ENCODE data around the gene IGSF5.
"Not testable (repeated sequence)": the region's sequence is repeated elsewhere in the genome, so short reads cannot be mapped to it uniquely, and the experiment has no call there.

The IGSF5 gene

GRCh38 chr21:39739531-39739930, 5.5 kb upstream of the IGSF5 start:
- not testable (repeated sequence) for DNase-seq

GRCh38 chr21:39742561-39742960, 2.4 kb upstream of the IGSF5 start:
- DNase-seq: not testable (repeated sequence)

GRCh38 chr21:39745332-39745731, 349 bp downstream of the IGSF5 start:
- not testable (repeated sequence) for DNase-seq

GRCh38 chr21:39750670-39751069, 5.7 kb downstream of the IGSF5 start:
- DNase-seq: no peak

- no peak for DNase-seq
Observed at GRCh38 chr21:39754811-39755210, 9.8 kb downstream of the IGSF5 start.

GRCh38 chr21:39756285-39756684, 11.3 kb downstream of the IGSF5 start:
- DNase-seq: no peak

GRCh38 chr21:39763272-39763970, 18.4 kb downstream of the IGSF5 start:
- DNase-seq: no peak

GRCh38 chr21:39774227-39774626, 29.2 kb downstream of the IGSF5 start:
- no peak for DNase-seq

GRCh38 chr21:39775816-39776215, 30.8 kb downstream of the IGSF5 start:
- DNase-seq: no peak

- no peak for DNase-seq
Observed at GRCh38 chr21:39776589-39776988, 31.6 kb downstream of the IGSF5 start.

GRCh38 chr21:39781331-39781730, 36.3 kb downstream of the IGSF5 start:
- DNase-seq: no peak

- DNase-seq: no peak
Observed at GRCh38 chr21:39788383-39788782, 43.4 kb downstream of the IGSF5 start.

GRCh38 chr21:39796466-39796865, 51.5 kb downstream of the IGSF5 start:
- DNase-seq: no peak

GRCh38 chr21:39799178-39799577, 54.2 kb downstream of the IGSF5 start:
- DNase-seq: no peak

GRCh38 chr21:39800311-39800710, 55.3 kb downstream of the IGSF5 start:
- DNase-seq: no peak

- no peak for DNase-seq
Observed at GRCh38 chr21:39802217-39802616, 57.2 kb downstream of the IGSF5 start.

GRCh38 chr21:39803393-39803792, 58.4 kb downstream of the IGSF5 start:
- DNase-seq: no peak

- DNase-seq: no peak
Observed at GRCh38 chr21:39804240-39804639, 59.3 kb downstream of the IGSF5 start.

GRCh38 chr21:39805983-39806382, 61.0 kb downstream of the IGSF5 start:
- DNase-seq: no peak

- DNase-seq: no peak
Observed at GRCh38 chr21:39807738-39808137, 62.8 kb downstream of the IGSF5 start.

GRCh38 chr21:39809936-39810335, 65.0 kb downstream of the IGSF5 start:
- no peak for DNase-seq

- no peak for DNase-seq
Observed at GRCh38 chr21:39812983-39813382, 68.0 kb downstream of the IGSF5 start.

GRCh38 chr21:39818557-39818956, 73.6 kb downstream of the IGSF5 start:
- no peak for DNase-seq

- no peak for DNase-seq
Observed at GRCh38 chr21:39822042-39822441, 77.1 kb downstream of the IGSF5 start.

GRCh38 chr21:39825250-39825649, 80.3 kb downstream of the IGSF5 start:
- DNase-seq: no peak

Data from inflammatory macrophage treated with lipopolysaccharide for 4 hours (primary cell).